ENCODE data around the gene GSTA2.
"Not testable (repeated sequence)": the region's sequence is repeated elsewhere in the genome, so short reads cannot be mapped to it uniquely, and the experiment has no call there.

GSTA2 gene

GRCh38 chr6:52763322-52763916 is at the start of gene GSTA2:
TSS of gene GSTA2 (minus strand) at chr6:52763475. CDS start at chr6:52757947, 5,528 bp downstream.
- not testable (repeated sequence) for DNase-seq

- not testable (repeated sequence) for DNase-seq
Measured at GRCh38 chr6:52809777-52810176, 46.5 kb upstream of the GSTA2 start.

- DNase-seq: no peak
Measured at GRCh38 chr6:52808660-52809059, 45.4 kb upstream of the GSTA2 start.

GRCh38 chr6:52803668-52804255 is 40.5 kb upstream of the GSTA2 start, which contains the start of gene GSTA1:
TSS of gene GSTA1 (minus strand) at chr6:52803816. CDS start at chr6:52799267, 4,549 bp downstream.
- not testable (repeated sequence) for DNase-seq

GRCh38 chr6:52802806-52803205 is 39.5 kb upstream of the GSTA2 start:
- DNase-seq: no peak

- no peak for DNase-seq
Measured at GRCh38 chr6:52801188-52801841, 38.0 kb upstream of the GSTA2 start.

- not testable (repeated sequence) for DNase-seq
Measured at GRCh38 chr6:52799272-52799671, 36.0 kb upstream of the GSTA2 start.

GRCh38 chr6:52794366-52794765 is 31.1 kb upstream of the GSTA2 start:
- DNase-seq: not testable (repeated sequence)

- no peak for DNase-seq
Measured at GRCh38 chr6:52790861-52791260, 27.6 kb upstream of the GSTA2 start.

GRCh38 chr6:52789658-52790057 is 26.4 kb upstream of the GSTA2 start:
- not testable (repeated sequence) for DNase-seq

GRCh38 chr6:52788478-52788877 is 25.2 kb upstream of the GSTA2 start:
- DNase-seq: no peak

- no peak for DNase-seq
Measured at GRCh38 chr6:52787917-52788316, 24.6 kb upstream of the GSTA2 start.

- no peak for DNase-seq
Measured at GRCh38 chr6:52786249-52786956, 23.1 kb upstream of the GSTA2 start.

GRCh38 chr6:52782696-52783274 is 19.5 kb upstream of the GSTA2 start:
- not testable (repeated sequence) for DNase-seq

- DNase-seq: not testable (repeated sequence)
Measured at GRCh38 chr6:52782209-52782608, 18.9 kb upstream of the GSTA2 start.

GRCh38 chr6:52779237-52779636 is 16.0 kb upstream of the GSTA2 start:
- no peak for DNase-seq

GRCh38 chr6:52776711-52777351 is 13.6 kb upstream of the GSTA2 start:
- DNase-seq: not testable (repeated sequence)

- not testable (repeated sequence) for DNase-seq
Measured at GRCh38 chr6:52769399-52769798, 6.1 kb upstream of the GSTA2 start.

- not testable (repeated sequence) for DNase-seq
Measured at GRCh38 chr6:52767658-52768057, 4.4 kb upstream of the GSTA2 start.

- DNase-seq: not testable (repeated sequence)
Measured at GRCh38 chr6:52761673-52762491, 1.4 kb downstream of the GSTA2 start.

- DNase-seq: no peak
Measured at GRCh38 chr6:52760105-52760765, 3.0 kb downstream of the GSTA2 start.

Data from right forelimb (tissue), 1 donor.